ENCODE results near the gene ADCY1.

Gene ADCY1

DNA sequence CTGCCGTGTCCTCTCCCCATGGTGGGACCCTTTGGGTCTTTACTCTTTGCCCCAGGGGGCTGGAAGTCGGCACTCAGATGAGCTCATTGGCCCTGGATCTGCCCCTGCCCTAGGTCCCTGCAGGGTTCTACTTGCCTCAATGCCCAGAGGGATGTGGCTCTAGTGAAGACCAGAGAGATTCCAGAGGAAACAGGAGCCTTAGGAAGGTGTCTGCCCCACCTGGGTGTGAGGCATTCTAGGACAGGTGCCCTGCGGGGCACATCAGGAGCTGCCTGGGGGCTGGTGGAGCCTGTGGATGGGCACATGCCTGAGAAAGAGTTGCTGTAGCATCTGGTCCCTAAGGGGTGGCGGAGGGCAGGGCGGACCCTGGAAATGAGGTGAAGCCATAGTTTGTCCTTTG, 128.6 kb downstream of the ADCY1 start:
- Mint-ChIP-seq H3K4me3 (no peak overlapping the region), H3K27me3 (peaks cover 5% of the 10 kb centered on the region), H3K4me1 (ENCODE audit: low read depth) (no peaks in the 10 kb centered on the region), H3K9me3 (ENCODE audit: low read depth) (no peaks in the 10 kb centered on the region), H3K36me3 (no peaks in the 10 kb centered on the region), H3K27ac (no peak overlapping the region)

DNA sequence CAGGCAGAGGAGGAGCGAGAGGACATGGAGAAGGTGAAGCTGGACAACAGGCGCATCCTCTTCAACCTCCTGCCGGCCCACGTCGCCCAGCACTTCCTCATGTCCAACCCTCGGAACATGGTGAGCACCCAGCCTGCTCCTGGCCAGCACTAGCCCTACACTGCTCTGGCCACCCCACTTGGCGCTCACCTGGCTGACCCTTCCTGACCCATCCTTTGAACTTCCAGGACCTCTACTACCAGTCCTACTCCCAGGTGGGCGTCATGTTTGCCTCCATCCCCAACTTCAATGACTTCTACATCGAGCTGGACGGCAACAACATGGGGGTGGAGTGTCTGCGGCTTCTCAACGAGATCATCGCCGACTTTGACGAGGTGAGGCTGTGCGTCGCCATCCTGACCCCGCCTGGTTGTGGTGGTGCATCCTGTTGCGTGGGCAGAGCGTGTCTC, 129.2 kb downstream of the ADCY1 start:
- H3K27me3 Mint-ChIP-seq, result peaks cover 5% of the 10 kb centered on the region
- H3K27ac Mint-ChIP-seq, result no peak overlapping the region
- H3K4me3 Mint-ChIP-seq, result no peak overlapping the region
- H3K9me3 Mint-ChIP-seq (ENCODE audit: low read depth), result no peaks in the 10 kb centered on the region
- no peaks in the 10 kb centered on the region for H3K36me3 Mint-ChIP-seq
- no peaks in the 10 kb centered on the region for H3K4me1 Mint-ChIP-seq (ENCODE audit: low read depth)

DNA sequence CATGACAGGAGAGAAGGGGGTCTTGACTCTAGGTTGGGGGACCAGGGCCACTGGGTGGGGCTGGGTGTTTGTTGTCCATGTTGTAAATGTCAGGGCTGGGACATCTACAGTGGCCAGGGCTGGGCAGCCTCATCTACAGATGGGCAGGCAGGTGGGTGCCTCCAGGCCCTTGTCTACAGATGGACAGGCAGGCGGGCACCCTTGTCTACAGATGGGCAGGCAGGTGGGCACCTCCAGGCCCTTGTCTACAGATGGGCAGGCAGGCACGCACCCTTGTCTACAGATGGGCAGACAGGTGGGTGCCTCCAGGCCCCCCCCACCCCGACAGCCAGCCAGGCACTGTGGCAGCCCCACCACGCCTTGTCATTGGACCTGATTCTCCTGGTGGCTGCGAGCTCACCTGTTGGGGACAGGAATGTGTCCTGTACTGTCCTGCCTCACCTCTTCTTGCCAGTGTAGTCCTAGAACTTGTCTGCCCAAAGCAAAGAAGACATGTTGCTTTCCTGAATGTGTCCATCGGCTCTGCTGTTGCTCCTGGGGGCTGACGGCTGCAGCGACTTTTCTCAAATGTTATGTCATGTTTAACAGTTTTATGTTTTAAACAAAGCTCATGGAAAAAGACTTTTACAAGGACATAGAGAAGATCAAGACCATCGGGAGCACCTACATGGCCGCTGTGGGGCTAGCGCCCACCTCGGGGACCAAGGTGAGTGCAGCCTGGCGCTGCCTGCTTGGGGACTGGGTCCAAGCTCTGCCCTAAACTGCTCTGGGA, 129.9 kb downstream of the ADCY1 start:
- no peaks in the 10 kb centered on the region for H3K9me3 Mint-ChIP-seq (ENCODE audit: low read depth)

DNA sequence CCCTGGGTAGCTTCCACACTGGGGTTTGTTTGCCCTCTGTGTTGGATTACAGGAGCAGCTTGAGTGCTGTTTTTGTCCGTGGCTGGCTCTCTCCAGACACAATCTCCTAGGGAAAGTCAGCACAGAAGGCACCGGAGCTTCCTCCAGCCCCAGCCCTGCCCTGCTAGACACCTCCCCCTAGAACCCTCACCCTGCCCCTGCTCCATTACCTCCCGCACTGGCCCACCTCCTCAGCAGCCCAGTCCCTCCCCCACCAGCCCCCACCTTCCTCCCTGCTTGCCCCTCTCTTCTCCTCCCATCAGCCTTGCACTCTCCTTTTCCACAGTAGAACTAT, 130.5 kb downstream of the ADCY1 start:
- Mint-ChIP-seq H3K27me3 (peaks cover 5% of the 10 kb centered on the region), H3K4me1 (ENCODE audit: low read depth) (no peaks in the 10 kb centered on the region), H3K9me3 (ENCODE audit: low read depth) (no peaks in the 10 kb centered on the region), H3K36me3 (no peaks in the 10 kb centered on the region), H3K4me3 (no peak overlapping the region), H3K27ac (no peak overlapping the region)

More for the DNA sequence above, 129.9 kb downstream of the ADCY1 start:
- Mint-ChIP-seq H3K36me3 (no peaks in the 10 kb centered on the region), H3K27me3 (peaks cover 5% of the 10 kb centered on the region), H3K4me3 (no peak overlapping the region), H3K27ac (no peak overlapping the region), H3K4me1 (ENCODE audit: low read depth) (no peaks in the 10 kb centered on the region)

DNA sequence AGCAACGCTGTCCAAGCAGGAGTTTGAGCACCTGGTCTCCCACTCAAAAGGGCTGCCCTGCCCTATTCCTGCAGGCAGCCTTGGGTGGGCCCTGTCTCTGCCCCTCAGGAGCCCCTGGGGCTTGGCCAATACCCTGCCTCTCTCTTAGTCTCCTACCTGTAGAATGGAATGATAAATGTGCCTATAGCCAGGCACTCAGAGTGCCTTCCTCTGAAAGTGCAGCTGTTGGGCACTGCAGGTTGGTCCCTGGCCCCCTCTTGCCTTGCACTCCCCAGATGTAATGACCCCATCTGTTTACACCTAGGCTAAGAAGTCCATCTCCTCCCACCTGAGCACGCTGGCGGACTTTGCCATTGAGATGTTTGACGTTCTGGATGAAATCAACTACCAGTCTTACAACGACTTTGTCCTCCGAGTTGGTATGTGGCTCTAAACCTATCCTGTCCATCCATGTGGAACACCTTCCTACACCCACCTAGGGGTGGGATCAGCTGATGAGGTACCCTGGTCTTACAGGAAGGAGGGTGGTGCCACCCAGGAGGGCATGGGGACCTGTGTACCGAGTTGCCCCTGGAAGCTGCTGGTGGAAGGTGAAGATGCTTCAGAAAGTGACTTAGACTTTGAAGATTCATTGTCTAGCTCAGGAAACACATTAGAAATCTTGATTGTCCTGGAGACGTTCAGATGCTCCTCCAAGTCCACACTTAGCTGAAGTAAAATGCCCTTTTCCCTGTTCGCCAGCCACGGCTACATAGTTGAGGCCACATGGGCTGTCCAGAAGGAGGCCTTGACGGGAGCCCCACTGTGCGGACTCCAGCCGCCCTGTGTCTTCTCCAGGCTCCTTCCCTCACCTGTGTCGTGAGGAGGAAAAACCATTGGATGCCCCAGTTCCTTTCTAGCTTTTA, 134.1 kb downstream of the ADCY1 start:
- peaks cover 2% of the 10 kb centered on the region for H3K27me3 Mint-ChIP-seq
- no peaks in the 10 kb centered on the region for H3K4me1 Mint-ChIP-seq (ENCODE audit: low read depth)
- H3K9me3 Mint-ChIP-seq (ENCODE audit: low read depth), result no peaks in the 10 kb centered on the region
- no peaks in the 10 kb centered on the region for H3K36me3 Mint-ChIP-seq
- H3K4me3 Mint-ChIP-seq, result no peak overlapping the region
- no peak overlapping the region for H3K27ac Mint-ChIP-seq

DNA sequence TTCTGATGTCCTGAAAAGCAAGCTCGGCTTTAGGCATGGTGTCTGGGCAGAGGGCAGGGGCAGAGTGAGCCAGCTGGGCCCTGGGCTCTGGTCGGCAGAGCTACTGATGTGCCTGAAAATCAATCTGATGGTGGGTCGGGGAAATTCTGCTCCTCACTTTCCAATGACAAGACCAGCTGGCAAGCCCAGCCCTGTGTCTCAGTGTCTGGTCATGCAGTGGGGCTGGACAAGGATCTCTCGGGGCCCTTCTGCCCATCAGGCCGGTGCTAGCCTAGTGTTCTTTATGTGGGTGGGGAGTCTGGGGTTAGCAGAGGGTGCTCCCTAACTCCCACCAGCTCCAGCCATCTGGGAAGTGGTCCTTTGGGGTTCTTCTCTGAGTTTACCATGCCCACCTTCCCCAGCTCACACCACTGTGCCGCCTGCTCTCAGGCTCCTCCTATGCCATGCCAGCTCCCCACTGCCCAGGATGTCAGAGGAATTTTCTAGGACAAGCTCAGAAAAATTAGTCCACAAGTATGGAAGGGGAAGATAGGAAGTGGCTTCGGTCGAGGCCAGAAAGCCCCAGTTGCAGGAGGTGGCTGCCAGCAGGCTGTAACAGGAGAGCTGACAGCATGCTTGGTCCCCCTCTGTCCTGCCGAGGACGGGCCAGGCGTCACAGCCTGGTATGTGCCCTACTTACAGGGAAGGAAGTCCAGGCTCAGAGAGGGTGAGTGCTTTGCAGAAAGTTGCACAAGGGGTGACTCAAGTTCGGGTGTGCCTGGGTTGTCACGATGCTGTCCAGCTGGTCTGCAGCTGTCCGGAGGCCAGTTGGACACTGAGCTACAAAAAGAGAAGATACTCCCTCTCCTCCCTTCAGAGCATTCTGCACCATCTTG, 135.2 kb downstream of the ADCY1 start:
- no peaks in the 10 kb centered on the region for H3K27me3 Mint-ChIP-seq
- no peaks in the 10 kb centered on the region for H3K4me1 Mint-ChIP-seq (ENCODE audit: low read depth)
- H3K4me3 Mint-ChIP-seq, result no peak overlapping the region
- H3K36me3 Mint-ChIP-seq, result no peaks in the 10 kb centered on the region
- H3K27ac Mint-ChIP-seq, result no peak overlapping the region
- no peaks in the 10 kb centered on the region for H3K9me3 Mint-ChIP-seq (ENCODE audit: low read depth)

DNA sequence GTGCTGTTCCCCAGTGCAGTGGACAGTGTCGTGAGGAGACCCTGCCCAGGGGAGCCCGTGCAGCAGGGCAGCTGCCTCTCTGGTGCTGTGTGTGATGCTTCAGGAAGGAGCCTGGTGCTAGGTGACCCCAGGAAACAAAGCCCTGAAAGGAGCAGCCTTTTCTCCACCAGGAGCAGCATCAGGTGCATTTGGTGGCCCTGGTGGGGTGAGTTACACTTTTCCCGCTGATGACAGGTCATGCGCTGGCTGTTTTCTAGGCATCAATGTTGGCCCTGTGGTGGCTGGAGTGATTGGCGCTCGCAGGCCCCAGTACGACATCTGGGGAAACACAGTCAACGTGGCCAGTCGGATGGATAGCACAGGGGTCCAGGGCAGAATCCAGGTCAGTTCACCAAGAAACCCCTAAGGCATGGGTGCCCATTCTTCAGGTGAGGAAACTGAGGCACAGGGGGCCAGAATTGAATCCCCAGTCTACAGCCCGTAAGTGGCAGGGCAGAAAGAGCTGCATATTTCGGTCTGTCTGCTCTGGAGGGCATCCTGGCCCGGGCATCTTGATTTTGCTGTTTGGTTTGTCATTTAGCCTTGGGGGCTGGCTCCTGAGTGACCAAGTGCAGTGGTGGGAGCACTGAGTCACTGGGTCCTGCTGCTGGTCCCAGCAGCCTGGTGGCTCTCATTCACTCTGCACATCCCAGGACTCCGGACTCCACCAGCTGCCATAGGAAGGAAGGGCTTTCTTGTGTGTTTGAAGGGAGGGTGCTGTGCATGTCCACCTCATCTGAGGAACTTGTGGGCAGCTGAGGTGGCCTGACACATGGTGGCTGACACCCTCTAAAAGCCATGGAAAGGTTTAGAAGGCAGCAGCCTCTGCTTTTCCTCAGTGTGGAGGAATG, 136.3 kb downstream of the ADCY1 start:
- H3K4me3 Mint-ChIP-seq, result no peak overlapping the region
- no peaks in the 10 kb centered on the region for H3K9me3 Mint-ChIP-seq (ENCODE audit: low read depth)
- no peaks in the 10 kb centered on the region for H3K27me3 Mint-ChIP-seq
- no peaks in the 10 kb centered on the region for H3K36me3 Mint-ChIP-seq
- H3K27ac Mint-ChIP-seq, result no peak overlapping the region
- H3K4me1 Mint-ChIP-seq (ENCODE audit: low read depth), result no peaks in the 10 kb centered on the region

DNA sequence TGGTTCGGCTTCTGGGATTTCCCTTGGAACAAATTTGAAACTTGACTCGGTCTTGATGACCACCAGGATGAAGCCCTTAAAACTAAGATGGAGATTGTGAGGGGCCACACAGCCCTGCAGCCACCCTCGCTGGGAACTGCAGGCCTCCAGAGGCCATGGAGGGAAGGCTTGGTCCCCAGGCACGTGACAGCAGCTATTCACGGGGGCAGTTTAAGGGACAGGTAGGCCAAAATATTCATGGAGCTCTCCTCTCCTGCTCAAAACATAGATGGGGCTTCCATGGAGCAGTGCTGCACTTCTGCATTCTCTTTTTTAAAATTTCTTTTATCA, 137.0 kb downstream of the ADCY1 start:
- Mint-ChIP-seq H3K4me3 (no peak overlapping the region), H3K27me3 (no peaks in the 10 kb centered on the region), H3K27ac (no peak overlapping the region), H3K4me1 (ENCODE audit: low read depth) (no peaks in the 10 kb centered on the region), H3K9me3 (ENCODE audit: low read depth) (no peaks in the 10 kb centered on the region), H3K36me3 (no peaks in the 10 kb centered on the region)

DNA sequence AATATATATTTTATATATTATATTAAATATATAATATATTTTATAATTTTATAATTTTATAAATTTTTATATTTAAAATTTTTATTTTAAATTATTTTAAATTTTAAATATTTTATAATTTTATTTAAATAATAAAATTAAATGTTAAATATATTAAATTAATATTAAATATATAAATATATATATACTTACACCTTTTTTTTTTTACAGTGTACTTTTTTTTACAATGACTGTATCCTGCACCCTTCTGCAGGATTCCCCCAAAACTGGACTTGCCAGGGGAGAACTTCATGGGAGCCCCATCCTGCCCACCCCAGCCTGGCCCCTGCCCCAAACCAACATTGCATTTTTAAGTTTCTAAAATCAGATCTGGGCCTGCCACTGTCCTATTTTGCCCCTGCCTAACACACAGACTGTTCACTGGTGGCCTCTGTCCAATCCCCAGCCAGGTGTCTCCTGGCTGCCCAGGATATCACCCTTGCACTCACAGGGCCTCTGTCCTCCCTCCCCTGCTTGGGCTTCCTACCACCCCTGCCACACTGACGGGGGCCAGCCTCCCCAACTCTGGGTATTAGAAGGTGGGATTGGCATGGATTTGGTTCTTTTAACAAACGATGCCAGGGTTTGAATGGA, 138.0 kb downstream of the ADCY1 start:
- no peaks in the 10 kb centered on the region for H3K36me3 Mint-ChIP-seq
- H3K4me3 Mint-ChIP-seq, result no peak overlapping the region
- no peaks in the 10 kb centered on the region for H3K9me3 Mint-ChIP-seq (ENCODE audit: low read depth)

DNA sequence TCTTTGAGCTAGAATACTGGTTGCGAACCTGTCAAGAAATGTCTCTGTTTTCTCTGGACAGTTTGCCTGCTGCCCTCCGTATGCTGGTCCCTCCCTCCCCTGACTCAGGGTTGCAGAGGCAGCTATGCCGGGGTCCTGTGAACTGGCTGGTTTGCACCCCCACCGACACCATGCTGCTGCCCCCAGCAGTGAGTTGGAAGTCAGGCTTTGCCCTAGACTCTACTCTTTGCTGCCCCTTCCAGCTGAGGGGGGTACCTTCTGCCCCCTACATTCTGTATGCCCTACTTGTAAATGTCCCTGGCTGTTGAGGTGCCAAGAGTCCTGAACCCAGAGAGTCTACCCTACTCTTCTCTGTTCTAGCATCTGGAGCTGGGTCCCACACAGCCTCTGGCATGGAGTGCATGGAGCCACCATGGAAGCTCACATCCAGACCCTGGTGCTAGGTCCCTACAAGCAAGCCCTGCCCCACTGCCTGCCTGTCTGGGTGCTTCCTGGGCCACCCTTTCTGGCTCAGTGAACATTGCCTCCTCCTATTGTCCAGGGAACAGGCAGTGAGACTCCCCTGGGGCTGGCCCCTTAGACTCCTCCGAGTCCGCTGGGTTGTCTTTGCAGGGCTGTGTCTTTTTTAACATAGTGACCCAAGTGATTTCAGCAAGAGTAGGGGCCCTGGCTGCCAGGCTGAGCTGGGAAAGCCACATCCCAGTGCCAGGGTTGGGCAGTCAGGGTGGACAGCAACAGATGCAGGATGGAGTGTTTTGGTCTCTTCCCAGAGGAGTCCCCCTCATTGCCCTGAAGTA, 138.9 kb downstream of the ADCY1 start:
- no peaks in the 10 kb centered on the region for H3K27me3 Mint-ChIP-seq
- no peaks in the 10 kb centered on the region for H3K36me3 Mint-ChIP-seq
- no peak overlapping the region for H3K4me3 Mint-ChIP-seq
- no peaks in the 10 kb centered on the region for H3K9me3 Mint-ChIP-seq (ENCODE audit: low read depth)
- no peak overlapping the region for H3K27ac Mint-ChIP-seq
- no peaks in the 10 kb centered on the region for H3K4me1 Mint-ChIP-seq (ENCODE audit: low read depth)

More for the DNA sequence above, 138.0 kb downstream of the ADCY1 start:
- Mint-ChIP-seq H3K27me3 (no peaks in the 10 kb centered on the region), H3K27ac (no peak overlapping the region), H3K4me1 (ENCODE audit: low read depth) (no peaks in the 10 kb centered on the region)

DNA sequence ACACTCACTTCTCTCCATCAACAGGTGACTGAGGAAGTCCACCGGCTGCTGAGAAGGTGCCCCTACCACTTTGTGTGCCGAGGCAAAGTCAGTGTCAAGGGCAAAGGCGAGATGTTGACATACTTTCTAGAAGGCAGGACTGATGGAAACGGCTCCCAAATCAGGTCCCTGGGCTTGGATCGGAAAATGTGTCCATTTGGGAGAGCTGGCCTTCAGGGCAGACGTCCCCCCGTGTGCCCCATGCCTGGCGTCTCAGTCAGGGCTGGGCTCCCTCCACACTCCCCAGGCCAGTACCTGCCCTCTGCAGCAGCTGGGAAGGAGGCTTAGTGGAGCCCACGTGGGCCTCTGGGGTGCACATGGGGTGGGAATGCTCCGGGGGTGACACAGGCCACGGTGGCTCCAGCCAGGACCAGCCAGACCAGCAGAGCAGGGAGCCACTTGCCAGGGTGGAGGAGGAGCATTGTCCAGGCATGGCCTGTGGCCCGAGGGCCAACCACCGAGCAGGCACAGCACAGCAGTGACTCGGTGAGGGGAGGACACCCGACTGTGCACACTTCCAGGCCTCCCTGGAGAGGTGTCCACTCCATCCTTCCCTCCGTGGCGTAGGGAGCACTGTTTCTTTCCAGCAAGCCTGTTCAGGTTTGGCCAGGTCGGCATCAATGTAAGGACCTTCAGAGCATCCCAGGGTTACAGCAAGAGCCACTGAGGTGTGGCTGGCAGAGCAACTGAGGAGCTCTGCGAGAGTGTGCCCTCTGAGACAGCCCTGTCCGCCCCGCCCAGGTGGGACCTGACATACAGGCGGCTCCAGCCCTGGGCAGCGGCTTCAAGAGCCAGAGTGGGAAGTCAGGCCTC, 139.7 kb downstream of the ADCY1 start:
- no peaks in the 10 kb centered on the region for H3K9me3 Mint-ChIP-seq (ENCODE audit: low read depth)

DNA sequence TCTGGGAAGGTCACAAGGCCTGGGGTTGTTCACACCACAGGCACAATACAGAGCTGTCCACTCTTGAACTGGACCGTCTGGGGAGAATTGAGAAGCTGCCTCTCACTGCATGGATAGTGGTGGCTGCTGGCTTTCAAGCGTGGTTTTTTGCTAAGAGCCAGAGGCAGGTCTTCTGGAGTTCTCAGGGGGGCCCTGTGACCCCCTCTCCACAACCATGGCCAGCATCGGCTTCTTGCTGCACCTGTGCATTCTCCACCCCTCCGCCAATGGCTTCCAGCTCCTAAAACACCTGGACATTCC, 140.3 kb downstream of the ADCY1 start:
- Mint-ChIP-seq H3K27ac (no peak overlapping the region), H3K36me3 (no peaks in the 10 kb centered on the region), H3K27me3 (no peaks in the 10 kb centered on the region), H3K4me3 (no peak overlapping the region), H3K9me3 (ENCODE audit: low read depth) (no peaks in the 10 kb centered on the region), H3K4me1 (ENCODE audit: low read depth) (no peaks in the 10 kb centered on the region)

More for the DNA sequence above, 139.7 kb downstream of the ADCY1 start:
- no peaks in the 10 kb centered on the region for H3K36me3 Mint-ChIP-seq
- no peak overlapping the region for H3K4me3 Mint-ChIP-seq
- no peak overlapping the region for H3K27ac Mint-ChIP-seq
- no peaks in the 10 kb centered on the region for H3K27me3 Mint-ChIP-seq
- no peaks in the 10 kb centered on the region for H3K4me1 Mint-ChIP-seq (ENCODE audit: low read depth)

Measured in activated naive CD8-positive, alpha-beta T cell (primary cell).